Right lobe of liver (tissue), 6 donors: ENCODE measurements around the gene A2M. TPM values are rescaled to one million over a fixed set of nuclear protein-coding genes. Genes with fewer than 3 reads are reported as not detected.

Experiments
- ATAC-seq, 4 donors: fragments of 200-7000 bp; cut with Tn5 transposase; one replicate each; pipeline ENCODE4 v1.9.1; 2020; ENCODE audit warnings: mild to moderate bottlenecking in 4 of 4, moderate library complexity in 4 of 4
- DNase-seq, 3 donors: peaks; one replicate each; pipeline ENCODE4 v3.0.0-alpha.2; 2020
- H3K27ac ChIP-seq, 3 donors: fragments of 200-600 bp; one replicate each; pipeline ENCODE4 v1.8.0; 2022
- H3K27me3 ChIP-seq, 2 donors: fragments of 200-600 bp; one replicate each; pipeline ENCODE4 v1.8.0; 2022
- H3K36me3 ChIP-seq, 4 donors: fragments of 200-600 bp; sonication (generic) in 1 of 4; one replicate each; pipeline versions ENCODE4 v1.5.1 to v1.8.0; 2017 to 2022; ENCODE audit warnings: control low read depth in 1 of 4
- H3K4me1 ChIP-seq, 4 donors: fragments of 200-600 bp; sonication (generic) in 1 of 4; one replicate each; pipeline versions ENCODE4 v1.5.1 to v1.8.0; 2017 to 2022; ENCODE audit warnings: control low read depth in 1 of 4
- H3K4me3 ChIP-seq, 3 donors: fragments of 200-600 bp; one replicate each; pipeline ENCODE4 v1.8.0; 2022
- H3K9me3 ChIP-seq, 4 donors: fragments of 200-600 bp; sonication (generic) in 1 of 4; one replicate each; pipeline versions ENCODE4 v1.5.1 to v1.8.0; 2017 to 2022; ENCODE audit warnings: control low read depth in 1 of 4
- CTCF ChIP-seq, 4 donors: fragments of 200-600 bp in 3 of 4; fragments of 450-650 bp in 1 of 4; IDR thresholded peaks; one replicate each; pipeline versions ENCODE4 v1.5.1 to v1.8.0; 2016 to 2022; ENCODE audit warnings: antibody characterized with exemption in 4 of 4, mild to moderate bottlenecking in 2 of 4
- POLR2A ChIP-seq: fragments of 450-650 bp; IDR thresholded peaks from one replicate; pipeline ENCODE4 v1.6.1; 2017; ENCODE audit warnings: antibody characterized with exemption, mild to moderate bottlenecking
- WGBS: methylation state at CpG from one replicate; pipeline ENCODE4 v1.1.6; 2018; ENCODE audit warnings: low coverage, low lambda C conversion rate; ENCODE audit not compliant: insufficient coverage; ENCODE audit errors: missing lambda C conversion rate; 5-methylcytosine and 5-hydroxymethylcytosine counted together
- intact Hi-C, 2 donors: fragments of 100-400 bp; cut with DNase I; formaldehyde crosslinking; loops; one replicate each; pipeline versions ENCODE4 v1.11.2 to v1.14.1; 2022
- total RNA-seq, 6 experiments: library from RNA; depleted of rRNA in 2 of 6; stranded (reverse); fragments of >200 nt in 2 of 6; fragmentation: NEBNext Ultra II Directional in 3 of 6; extraction: Animal tissue kit (Norgen Biotek cat#: 25700) in 3 of 6; gene quantifications; one replicate each; pipeline versions ENCODE4 v1.1.0 to v1.2.4, GENCODE V29; 2016 to 2023
- donor health status: DM: no; HTN: yes; CAD: no.
- donor health status: DM: no; HTN: no; CAD: no.
- donor health status: DM: no; HTN: no; CAD: no.
- donor health status: DM: no; HTN: yes; CAD: no.
- donor health status: DM: no; HTN: yes; CAD: no.

A2M gene
- total RNA-seq, 6 experiments from 2014 or later: 978 to 3,352 (median 2,507) TPM

GRCh38 chr12:9118158-9118557 is 2.4 kb upstream of the A2M start:
- intact Hi-C loops: no loop called here
- peak in 2 of 4 donors; percentile 2 to 16 for ATAC-seq
- H3K36me3 ChIP-seq: peaks cover 0 to 7% (median 0%) of the 10 kb centered on the region in 4 donors
- WGBS: 44% methylated on average over 3 of the region's 3 CpGs
- H3K27me3 ChIP-seq: no peaks in the 10 kb centered on the region
- TF ChIP-seq POLR2A (peak; percentile 12), CTCF (IDR thresholded peaks at IDR 0.05) (no peak)
- peak overlapping the region in 1 of 3 donors; percentile 78 for H3K27ac ChIP-seq
- no peaks in the 10 kb centered on the region for H3K9me3 ChIP-seq
- no peak overlapping the region for H3K4me3 ChIP-seq
- peaks cover 0 to 47% (median 22%) of the 10 kb centered on the region in 4 donors for H3K4me1 ChIP-seq
- peak in 1 of 3 donors; percentile 18 for DNase-seq

GRCh38 chr12:9114946-9115345 is 773 bp downstream of the A2M start:
- DNase-seq: no peak
- intact Hi-C loops: no loop called here
- TF ChIP-seq POLR2A (no peak), CTCF (IDR thresholded peaks at IDR 0.05) (no peak)
- peaks cover 0 to 39% (median 17%) of the 10 kb centered on the region in 4 donors for H3K36me3 ChIP-seq
- H3K27ac ChIP-seq: peak overlapping the region; percentile 46 to 81 (median 78)
- H3K4me3 ChIP-seq: peak overlapping the region; percentile 43 to 66 (median 57)
- ATAC-seq: peak in 2 of 4 donors; percentile 7 to 9
- H3K27me3 ChIP-seq: no peaks in the 10 kb centered on the region
- H3K9me3 ChIP-seq: no peaks in the 10 kb centered on the region
- H3K4me1 ChIP-seq: peaks cover 0 to 55% (median 22%) of the 10 kb centered on the region in 4 donors

GRCh38 chr12:9113987-9114309 is 1.8 kb downstream of the A2M start:
- Histone ChIP-seq H3K36me3 (peaks cover 8 to 49% (median 26%) of the 10 kb centered on the region in 4 donors), H3K27ac (peak overlapping the region; percentile 46 to 81 (median 78)), H3K4me3 (peak overlapping the region; percentile 43 to 66 (median 57)), H3K4me1 (peaks cover 0 to 45% (median 17%) of the 10 kb centered on the region in 4 donors), H3K27me3 (no peaks in the 10 kb centered on the region), H3K9me3 (no peaks in the 10 kb centered on the region)
- TF ChIP-seq CTCF (IDR thresholded peaks at IDR 0.05) (no peak), POLR2A (peak; percentile 42)
- intact Hi-C loops: no loop called here
- 25% methylated on average over 1 of the region's 1 CpG for WGBS
- ATAC-seq (peak; percentile 16 to 69 (median 41)), DNase-seq (no peak)

- ATAC-seq (peak in 1 of 4 donors; percentile 2), DNase-seq (no peak)
- peak overlapping the region; percentile 46 to 81 (median 78) for H3K27ac ChIP-seq
- no peaks in the 10 kb centered on the region for H3K9me3 ChIP-seq
- H3K4me3 ChIP-seq: peak overlapping the region; percentile 43 to 66 (median 57)
- H3K36me3 ChIP-seq: peaks cover 11 to 54% (median 30%) of the 10 kb centered on the region in 4 donors
- peak; percentile 12 for TF ChIP-seq POLR2A
- TF ChIP-seq CTCF (IDR thresholded peaks at IDR 0.05): no peak
- peaks cover 0 to 40% (median 15%) of the 10 kb centered on the region in 4 donors for H3K4me1 ChIP-seq
- WGBS: 44% methylated on average over 7 of the region's 7 CpGs
- no peaks in the 10 kb centered on the region for H3K27me3 ChIP-seq
- intact Hi-C loops: no loop called here
Observed at GRCh38 chr12:9113296-9113986, 2.3 kb downstream of the A2M start.
